HEK293T (cell line): ENCODE measurements around the gene UBAC1.
A peak's percentile ranks its signal among the peaks of the same experiment; 100 is the strongest.
"Not testable (repeated sequence)": the region's sequence is repeated elsewhere in the genome, so short reads cannot be mapped to it uniquely, and the experiment has no call there.

Source experiments
- CTCF ChIA-PET: fragments of 350-600 bp; formaldehyde crosslinking; extraction: SDS; loops from one replicate; lab custom pipeline; 2021; ENCODE audit warnings: antibody characterized with exemption, inconsistent platforms; lab: Yijun Ruan, JAX
- POLR2A ChIA-PET: fragments of 350-600 bp; formaldehyde crosslinking; extraction: SDS; loops from one replicate; lab custom pipeline; 2020; ENCODE audit warnings: antibody characterized with exemption, inconsistent platforms; lab: Yijun Ruan, JAX
- DNase-seq: peaks from one replicate; pipeline ENCODE4 v3.0.0; 2012; ENCODE audit warnings: mixed read lengths; ENCODE audit errors: extremely low spot score
- ARNT ChIP-seq: fragments of 450-650 bp; IDR thresholded peaks from 2 replicates; pipeline ENCODE4 v1.6.1; 2017; ENCODE audit warnings: mild to moderate bottlenecking
- BHLHE40 ChIP-seq: fragments of 450-650 bp; IDR thresholded peaks from 2 replicates; pipeline ENCODE4 v1.6.1; 2016; ENCODE audit warnings: mild to moderate bottlenecking, moderate library complexity, borderline replicate concordance
- CTBP1 ChIP-seq: fragments of 450-650 bp; IDR thresholded peaks from 2 replicates; pipeline ENCODE4 v1.6.1; 2016; ENCODE audit warnings: borderline replicate concordance
- ELF4 ChIP-seq: fragments of 450-650 bp; IDR thresholded peaks from 2 replicates; pipeline ENCODE4 v1.6.1; 2017; ENCODE audit warnings: antibody characterized with exemption
- FOXA1 ChIP-seq: fragments of 450-650 bp; IDR thresholded peaks from 2 replicates; pipeline ENCODE4 v1.6.1; 2016; ENCODE audit warnings: mild to moderate bottlenecking
- FOXK2 ChIP-seq: fragments of 450-650 bp; IDR thresholded peaks from 2 replicates; pipeline ENCODE4 v1.6.1; 2016; ENCODE audit warnings: mild to moderate bottlenecking
- FOXM1 ChIP-seq: fragments of 450-650 bp; IDR thresholded peaks from 2 replicates; pipeline ENCODE4 v1.6.1; 2017; ENCODE audit warnings: mild to moderate bottlenecking, borderline replicate concordance
- HDGF ChIP-seq: fragments of 450-650 bp; IDR thresholded peaks from 2 replicates; pipeline ENCODE4 v1.6.1; 2017; ENCODE audit warnings: antibody characterized with exemption, borderline replicate concordance
- L3MBTL2 ChIP-seq: fragments of 450-650 bp; conservative IDR thresholded peaks from 2 replicates; pipeline ENCODE4 v1.6.1; 2016; ENCODE audit warnings: mild to moderate bottlenecking
- LEF1 ChIP-seq: fragments of 450-650 bp; IDR thresholded peaks from 2 replicates; pipeline ENCODE4 v1.6.1; 2017; ENCODE audit warnings: mild to moderate bottlenecking, borderline replicate concordance
- NFRKB ChIP-seq: fragments of 450-650 bp; IDR thresholded peaks from 2 replicates; pipeline ENCODE4 v1.6.1; 2016; ENCODE audit warnings: mild to moderate bottlenecking, moderate library complexity
- SP1 ChIP-seq: fragments of 450-650 bp; IDR thresholded peaks from 2 replicates; pipeline ENCODE4 v1.6.1; 2017
- SUZ12 ChIP-seq: fragments of 450-650 bp; IDR thresholded peaks from 2 replicates; pipeline ENCODE4 v1.6.1; 2016; ENCODE audit warnings: mild to moderate bottlenecking
- TARDBP ChIP-seq: fragments of 450-650 bp; IDR thresholded peaks from 2 replicates; pipeline ENCODE4 v1.6.1; 2016
- ZNF384 ChIP-seq: fragments of 450-650 bp; IDR thresholded peaks from 2 replicates; pipeline ENCODE4 v1.6.1; 2016
- TF ChIP-seq, protein P1 (sequence below): fragments of 450-650 bp; IDR thresholded peaks from 2 replicates; pipeline ENCODE4 v1.6.1; 2016

The UBAC1 gene

DNA sequence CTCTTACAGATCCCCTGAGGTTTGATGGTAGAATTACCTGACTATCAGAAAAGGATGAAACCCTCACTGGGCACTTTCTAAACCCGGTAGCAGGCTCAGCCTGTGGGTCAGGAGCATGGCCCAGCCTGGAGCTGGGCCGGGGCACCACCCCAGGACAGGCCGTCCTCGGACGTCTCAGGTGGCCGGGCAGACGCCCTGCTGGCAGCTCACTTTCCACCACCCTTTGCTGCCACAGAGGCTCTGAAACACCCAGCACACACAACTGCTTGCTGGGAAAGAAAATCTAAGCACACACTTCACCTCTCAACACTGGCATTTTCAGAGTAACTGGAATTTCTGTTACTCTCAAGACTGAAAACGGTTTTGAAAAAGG lies 4.4 kb downstream of the UBAC1 start:
- TF ChIP-seq ELF4: no peak
- TF ChIP-seq LEF1: no peak
- TF ChIP-seq ARNT: no peak
- TF ChIP-seq L3MBTL2: no peak
- no peak for TF ChIP-seq CTBP1
- no peak for TF ChIP-seq SUZ12
- no peak for TF ChIP-seq TARDBP
- TF ChIP-seq BHLHE40: no peak
- no peak for TF ChIP-seq ZNF384
- TF ChIP-seq, protein P1, sequence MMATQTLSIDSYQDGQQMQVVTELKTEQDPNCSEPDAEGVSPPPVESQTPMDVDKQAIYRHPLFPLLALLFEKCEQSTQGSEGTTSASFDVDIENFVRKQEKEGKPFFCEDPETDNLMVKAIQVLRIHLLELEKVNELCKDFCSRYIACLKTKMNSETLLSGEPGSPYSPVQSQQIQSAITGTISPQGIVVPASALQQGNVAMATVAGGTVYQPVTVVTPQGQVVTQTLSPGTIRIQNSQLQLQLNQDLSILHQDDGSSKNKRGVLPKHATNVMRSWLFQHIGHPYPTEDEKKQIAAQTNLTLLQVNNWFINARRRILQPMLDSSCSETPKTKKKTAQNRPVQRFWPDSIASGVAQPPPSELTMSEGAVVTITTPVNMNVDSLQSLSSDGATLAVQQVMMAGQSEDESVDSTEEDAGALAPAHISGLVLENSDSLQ: no peak
- no peak for TF ChIP-seq FOXK2
- TF ChIP-seq NFRKB: no peak
- no peak for TF ChIP-seq FOXM1
- TF ChIP-seq SP1: no peak
- TF ChIP-seq FOXA1: no peak
- ChIA-PET CTCF (no interaction called here), POLR2A (no interaction called here)
- no peak for DNase-seq

DNA sequence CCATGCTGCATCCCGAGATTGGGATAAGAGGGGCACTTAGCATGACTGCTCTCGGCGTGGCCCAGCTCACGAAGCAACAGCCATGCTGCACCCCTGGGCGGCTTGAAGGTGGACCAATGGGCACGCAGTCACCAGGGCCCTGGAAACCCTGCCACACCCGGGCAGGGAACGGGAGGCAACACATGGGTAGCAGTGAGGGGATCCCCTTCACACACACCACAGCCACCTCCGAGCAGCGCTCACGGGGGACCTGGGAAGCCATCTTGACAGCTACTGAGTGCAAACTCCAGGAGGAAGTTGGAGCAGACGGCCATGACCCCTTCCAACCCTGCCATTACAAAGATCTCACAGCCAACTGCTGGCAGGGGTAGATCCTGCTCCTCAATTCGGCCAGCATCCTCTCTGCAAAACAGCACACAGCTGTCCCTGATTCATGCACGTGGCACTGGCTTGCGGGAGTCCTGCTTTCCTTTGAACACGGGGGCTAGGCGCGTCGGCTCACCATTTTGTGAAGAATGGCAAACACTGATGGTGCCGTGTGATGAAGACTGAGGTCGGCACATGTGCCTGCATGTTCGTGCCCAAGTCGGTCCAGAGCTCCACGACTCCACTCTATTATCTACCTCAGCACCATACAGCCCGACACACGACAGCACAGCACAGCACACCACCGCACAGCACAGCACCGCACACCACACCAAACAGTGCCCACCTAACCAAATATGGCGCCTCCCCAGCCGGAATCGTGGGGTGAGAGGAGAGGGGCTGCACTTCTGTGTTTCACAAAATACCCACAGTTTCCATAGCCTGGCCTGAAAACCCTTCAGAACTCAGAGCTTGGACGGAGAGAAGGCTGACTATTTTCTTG lies 5.0 kb downstream of the UBAC1 start:
- TF ChIP-seq FOXA1 (no peak), BHLHE40 (no peak), NFRKB (no peak), FOXM1 (no peak), SUZ12 (no peak), ZNF384 (no peak), CTBP1 (no peak), SP1 (no peak), L3MBTL2 (no peak), HDGF (no peak), LEF1 (no peak), ARNT (no peak), FOXK2 (no peak), ELF4 (no peak), TARDBP (no peak)
- TF ChIP-seq, protein P1: no peak
- POLR2A ChIA-PET: interaction anchor here (1.1 kb wide), 1 partner anchor 66 kb away, joined by 3 read pairs; no protein-coding TSS in a partner anchor
- CTCF ChIA-PET: interaction anchor here (0.7 to 1.4 kb wide), 2 partner anchors 11 to 18 kb away, joined by 3 read pairs; no protein-coding TSS in a partner anchor
- DNase-seq: no peak

DNA sequence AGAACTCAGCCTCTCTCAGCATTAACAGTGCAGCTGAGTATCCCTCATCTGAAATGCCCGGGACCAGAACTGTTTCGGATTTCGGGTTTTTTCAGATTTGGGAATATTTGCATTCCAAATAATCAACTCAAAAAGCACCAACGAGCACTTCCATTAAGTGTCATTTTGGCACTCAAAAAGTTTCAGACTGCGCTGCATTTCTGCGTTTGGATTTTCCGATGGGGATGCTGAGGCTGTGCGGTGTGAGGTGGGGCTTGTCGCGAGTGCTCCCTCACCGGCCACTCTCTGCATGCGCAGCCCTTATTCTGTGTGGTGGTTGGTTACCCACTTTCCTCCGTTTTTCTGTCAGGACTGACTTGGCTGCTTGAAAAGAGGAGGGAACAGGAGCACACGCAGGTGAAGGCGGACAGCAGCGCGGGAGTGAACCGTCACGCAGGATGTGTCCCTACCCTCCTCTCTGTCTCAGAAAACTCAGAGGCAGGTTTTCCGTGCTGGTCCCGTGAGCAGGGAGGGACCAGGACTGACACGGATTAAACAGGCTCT lies 8.4 kb downstream of the UBAC1 start:
- ChIA-PET POLR2A (interaction anchor here (1.1 to 1.8 kb wide), 2 partner anchors 9 to 455 kb away, joined by 4 to 5 read pairs; partner anchors contain the start of gene UBAC1), CTCF (no interaction called here)
- no peak for DNase-seq

DNA sequence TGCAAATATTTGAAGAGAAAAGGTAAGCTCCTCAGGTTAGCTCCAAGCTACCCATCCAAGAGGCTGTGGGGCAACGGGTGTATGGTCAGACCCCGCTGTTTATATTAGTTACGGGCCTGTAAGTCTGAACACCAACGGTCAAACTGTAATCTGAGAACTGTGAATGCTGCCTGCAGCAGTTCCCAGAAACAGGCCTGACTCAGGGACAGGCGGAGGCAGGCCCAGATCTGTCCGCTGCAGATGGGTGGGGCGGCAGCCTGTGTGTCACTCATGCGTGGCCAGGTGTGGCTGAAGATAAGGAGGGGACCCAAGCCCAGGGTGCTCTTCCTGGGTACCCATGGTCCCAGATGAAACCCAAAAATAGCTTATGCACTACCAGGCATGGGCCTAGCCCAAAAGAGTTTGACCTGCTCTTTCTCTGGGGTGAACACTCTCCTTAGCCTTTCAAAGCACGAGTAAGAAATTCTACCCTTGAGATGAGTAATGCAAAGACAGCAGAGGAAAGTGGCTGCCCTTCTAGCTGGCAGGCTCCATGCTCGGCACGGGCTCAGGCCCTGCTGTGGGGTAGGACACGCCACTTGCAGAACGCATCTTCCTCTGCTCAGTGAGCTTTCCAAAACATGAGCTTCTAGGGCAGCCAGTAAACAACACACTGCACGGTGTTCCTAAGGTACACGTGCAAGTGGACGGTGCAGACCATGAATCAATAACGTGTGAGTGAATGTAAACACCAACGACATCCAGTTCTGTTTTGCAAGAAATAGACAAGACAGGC lies 9.1 kb downstream of the UBAC1 start:
- TF ChIP-seq, protein P1: peak; percentile 76
- no peak for TF ChIP-seq ELF4
- POLR2A ChIA-PET: interaction anchor here (1.1 to 1.8 kb wide), 2 partner anchors 9 to 456 kb away, joined by 4 to 5 read pairs; partner anchors contain the start of gene UBAC1
- DNase-seq: peak; percentile 49

More for the DNA sequence above, 8.4 kb downstream of the UBAC1 start:
- no peak for TF ChIP-seq NFRKB
- TF ChIP-seq BHLHE40: no peak
- TF ChIP-seq SUZ12: no peak
- no peak for TF ChIP-seq L3MBTL2
- TF ChIP-seq HDGF: no peak
- TF ChIP-seq SP1: no peak
- no peak for TF ChIP-seq TARDBP
- TF ChIP-seq LEF1: no peak
- TF ChIP-seq CTBP1: no peak
- no peak for TF ChIP-seq FOXA1
- TF ChIP-seq ELF4: no peak
- TF ChIP-seq ZNF384: no peak
- no peak for TF ChIP-seq FOXK2
- TF ChIP-seq FOXM1: no peak
- TF ChIP-seq, protein P1: no peak
- TF ChIP-seq ARNT: no peak

DNA sequence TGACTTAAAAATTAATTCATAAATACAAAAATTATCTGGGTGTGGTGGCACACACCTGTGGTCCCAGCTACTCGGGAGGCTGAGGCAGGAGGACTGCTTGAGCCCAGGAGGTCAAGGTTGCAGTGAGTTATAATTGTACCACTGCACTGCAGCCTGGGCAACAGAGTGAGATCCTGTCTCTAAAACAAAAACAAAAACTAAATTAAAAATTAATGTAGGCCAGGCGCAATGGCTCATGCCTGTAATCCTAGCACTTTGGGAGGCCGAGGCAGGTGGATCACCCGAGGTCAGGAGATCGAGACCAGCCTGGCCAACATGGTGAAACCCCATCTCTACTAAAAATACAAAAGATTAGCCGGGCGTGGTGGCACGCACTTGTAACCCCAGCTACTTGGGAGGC lies 9.9 kb downstream of the UBAC1 start:
- CTCF ChIA-PET: interaction anchor here (0.6 kb wide), 1 partner anchor 13 kb away, joined by 3 read pairs; no protein-coding TSS in a partner anchor
- POLR2A ChIA-PET: interaction anchor here (1.8 kb wide), 1 partner anchor 10 kb away, joined by 5 read pairs; the partner anchor contains the start of gene UBAC1
- DNase-seq: not testable (repeated sequence)

More for the DNA sequence above, 9.1 kb downstream of the UBAC1 start:
- CTCF ChIA-PET: no interaction called here

DNA sequence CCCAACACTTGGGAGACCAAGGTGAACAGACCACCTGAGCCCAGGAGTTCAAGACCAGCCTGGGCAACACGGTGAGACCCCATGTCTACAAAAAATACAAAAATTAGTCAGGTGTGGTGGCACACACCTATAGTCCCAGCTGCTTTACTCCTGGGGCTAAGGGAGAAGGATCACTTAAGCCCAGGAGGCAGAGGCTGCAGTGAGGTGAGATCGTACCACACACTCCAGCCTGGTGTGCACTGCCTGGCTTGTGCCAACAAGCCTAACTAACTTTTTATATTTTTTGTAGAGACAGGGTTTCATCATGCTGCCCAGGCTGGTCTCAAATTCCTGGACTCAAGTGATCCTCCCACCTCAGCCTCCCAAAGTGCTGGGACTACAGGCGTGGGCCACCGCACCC lies 10.3 kb downstream of the UBAC1 start:
- ChIA-PET POLR2A (interaction anchor here (1.8 kb wide), 1 partner anchor 10 kb away, joined by 5 read pairs; the partner anchor contains the start of gene UBAC1), CTCF (interaction anchor here (0.6 kb wide), 1 partner anchor 12 kb away, joined by 3 read pairs; no protein-coding TSS in a partner anchor)
- not testable (repeated sequence) for DNase-seq
